Left cardiac atrium (tissue), 4 donors: Measurements from ENCODE around the gene ATP1B2. TPM values are rescaled to one million over a fixed set of nuclear protein-coding genes. Genes with fewer than 3 reads are reported as not detected.

ENCODE experiments used
- ATAC-seq, 2 donors: fragments of 200-7000 bp; cut with Tn5 transposase; one replicate each; pipeline ENCODE4 v1.9.1; 2020; ENCODE audit warnings: mild to moderate bottlenecking in 2 of 2, moderate library complexity in 2 of 2
- DNase-seq: peaks from one replicate; pipeline ENCODE4 v3.0.0-alpha.2; 2020
- intact Hi-C, 2 donors: fragments of 100-400 bp; cut with DNase I; formaldehyde crosslinking; loops; one replicate each; pipeline versions ENCODE4 v1.14.1 to v1.15.1; 2022 to 2023
- total RNA-seq, 2 donors: library from RNA; stranded (reverse); fragmentation: NEBNext Ultra II Directional; extraction: Animal tissue kit (Norgen Biotek cat#: 25700); gene quantifications; one replicate each; pipeline ENCODE4 v1.2.1, GENCODE V29; 2021
- donor health status: DM: no; HTN: yes; CAD: no.
- donor health status: DM: no; HTN: yes; CAD: no; lungs with severe emphysema.
- donor health status: DM: yes; HTN: yes; CAD: no.
- donor health status: Dilated cardiomyopathy.

The ATP1B2 gene
- total RNA-seq, 2 donors from 2014 or later, result 1.8 to 3.7 TPM

GRCh38 chr17:7701681-7702080, 51.0 kb downstream of the ATP1B2 start:
- ATAC-seq, result no peak
- intact Hi-C loops, result no loop called here

GRCh38 chr17:7702776-7703175, 52.0 kb downstream of the ATP1B2 start:
- ATAC-seq, result no peak
- no peak for DNase-seq
- intact Hi-C loops, result no loop called here

More at GRCh38 chr17:7701681-7702080, 51.0 kb downstream of the ATP1B2 start:
- DNase-seq, result no peak

- peak; percentile 50 for DNase-seq
- intact Hi-C loops, result no loop called here
Observed at GRCh38 chr17:7703584-7704479, 53.1 kb downstream of the ATP1B2 start.

GRCh38 chr17:7704601-7705268, 54.0 kb downstream of the ATP1B2 start, which contains the start of gene EFNB3:
EFNB3 (plus strand) TSS chr17:7705202; CDS start chr17:7705599, 397 bp downstream.
- DNase-seq, result no peak
- intact Hi-C loops, result no loop called here
- peak; percentile 75 to 77 for ATAC-seq

More at GRCh38 chr17:7703584-7704479, 53.1 kb downstream of the ATP1B2 start:
- peak; percentile 58 to 74 for ATAC-seq

DNA sequence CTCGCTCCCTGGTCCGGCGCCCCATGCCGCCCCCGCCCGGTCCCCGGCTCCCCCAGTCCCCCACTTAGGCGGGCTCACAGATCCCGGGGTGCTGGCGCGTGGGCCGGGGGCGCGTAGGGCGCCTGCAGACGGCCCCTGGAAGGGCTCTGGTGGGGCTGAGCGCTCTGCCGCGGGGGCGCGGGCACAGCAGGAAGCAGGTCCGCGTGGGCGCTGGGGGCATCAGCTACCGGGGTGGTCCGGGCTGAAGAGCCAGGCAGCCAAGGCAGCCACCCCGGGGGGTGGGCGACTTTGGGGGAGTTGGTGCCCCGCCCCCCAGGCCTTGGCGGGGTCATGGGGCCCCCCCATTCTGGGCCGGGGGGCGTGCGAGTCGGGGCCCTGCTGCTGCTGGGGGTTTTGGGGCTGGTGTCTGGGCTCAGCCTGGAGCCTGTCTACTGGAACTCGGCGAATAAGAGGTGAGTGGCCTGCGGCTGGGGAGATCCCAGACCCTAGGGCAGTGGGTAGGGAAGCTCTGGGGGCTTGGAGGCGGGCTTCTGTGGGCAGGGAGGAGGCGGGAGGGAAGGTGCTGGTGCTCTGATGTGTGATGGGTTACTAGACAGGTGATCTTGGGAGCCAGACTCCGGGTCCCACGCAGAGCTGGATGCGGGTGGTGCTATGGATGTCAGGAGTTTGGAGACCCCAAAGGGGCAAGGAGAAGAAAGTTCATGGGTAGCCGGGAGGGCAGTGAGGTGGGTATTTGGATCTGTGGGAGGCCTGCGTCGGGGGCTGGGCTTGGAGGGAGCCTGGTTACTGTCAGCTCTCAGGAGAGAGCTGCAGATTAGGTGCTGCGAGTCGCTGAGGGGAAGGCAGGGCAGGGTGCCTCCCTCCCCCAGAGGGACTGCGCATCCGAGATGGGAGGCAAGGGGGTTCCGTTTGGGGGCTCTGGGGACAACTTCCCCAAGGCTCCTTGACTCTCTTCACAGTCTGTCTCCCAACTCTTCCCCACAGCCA, 54.8 kb downstream of the ATP1B2 start:
- DNase-seq, result no peak
- intact Hi-C loops, result no loop called here
- peak; percentile 15 to 20 for ATAC-seq

GRCh38 chr17:7706631-7707354, 56.1 kb downstream of the ATP1B2 start:
- DNase-seq (no peak), ATAC-seq (no peak)
- intact Hi-C loops, result no loop called here

Other genes starting within 250 kb of the ATP1B2 start
- 10 to 100 TPM; 67.3 to 69.2 TPM for gene TMEM256, start 246.8 kb upstream of the ATP1B2 start, total RNA-seq
- 10 to 100 TPM; 12.1 to 15.5 TPM for gene NLGN2, start 243.1 kb upstream of the ATP1B2 start, total RNA-seq
- not detected for gene SPEM1, start 230.6 kb upstream of the ATP1B2 start, total RNA-seq
- gene SPEM2, start 225.3 kb upstream of the ATP1B2 start, total RNA-seq, result not detected
- gene SPEM3, start 222.1 kb upstream of the ATP1B2 start, total RNA-seq, result not detected
- 1 to 10 TPM; 2.7 to 2.9 TPM for gene TMEM102, start 215.5 kb upstream of the ATP1B2 start, total RNA-seq
- 10 to 100 TPM; 20.5 to 24.6 TPM for gene FGF11, start 211.4 kb upstream of the ATP1B2 start, total RNA-seq
- 10 to 100 TPM; 12.4 to 13.8 TPM for gene CHRNB1, start 205.9 kb upstream of the ATP1B2 start, total RNA-seq
- 10 to 100 TPM; 62.1 to 62.2 TPM for gene ZBTB4, start 171.3 kb upstream of the ATP1B2 start, total RNA-seq
- not detected for gene SLC35G6, start 169.5 kb upstream of the ATP1B2 start, total RNA-seq
- gene POLR2A, start 166.6 kb upstream of the ATP1B2 start, total RNA-seq, result 10 to 100 TPM; 42.8 to 56.9 TPM
- 10 to 100 TPM; 31.0 to 47.6 TPM for gene TNFSF12, start 101.9 kb upstream of the ATP1B2 start, total RNA-seq
- gene TNFSF13, start 92.2 kb upstream of the ATP1B2 start, total RNA-seq, result 10 to 100 TPM; 15.0 to 25.5 TPM
- gene SENP3, start 89.0 kb upstream of the ATP1B2 start, total RNA-seq, result 10 to 100 TPM; 27.2 to 30.5 TPM
- 10 to 100 TPM; 55.5 to 87.3 TPM for gene CD68, start 71.3 kb upstream of the ATP1B2 start, total RNA-seq
- 10 to 100 TPM; 30.5 to 35.0 TPM for gene MPDU1, start 67.1 kb upstream of the ATP1B2 start, total RNA-seq
- 1 to 10 TPM; 3.0 to 4.7 TPM for gene SOX15, start 60.8 kb upstream of the ATP1B2 start, total RNA-seq
- 10 to 100 TPM; 68.3 to 68.7 TPM for gene FXR2, start 36.0 kb upstream of the ATP1B2 start, total RNA-seq
- 10 to 100 TPM; 84.1 to 86.4 TPM for gene SAT2, start 23.1 kb upstream of the ATP1B2 start, total RNA-seq
- gene SHBG, start 20.8 kb upstream of the ATP1B2 start, total RNA-seq, result under 1 TPM; 0.55 to 0.85 TPM
- 10 to 100 TPM; 18.5 to 23.7 TPM for gene TP53, start 36.6 kb downstream of the ATP1B2 start, total RNA-seq
- 1 to 10 TPM; 3.7 to 6.0 TPM for gene WRAP53, start 37.6 kb downstream of the ATP1B2 start, total RNA-seq
- 1 to 10 TPM; 1.1 to 1.4 TPM for gene EFNB3, start 54.3 kb downstream of the ATP1B2 start, total RNA-seq
- gene DNAH2, start 66.8 kb downstream of the ATP1B2 start, total RNA-seq, result under 1 TPM; 0.05 to 0.24 TPM
- 10 to 100 TPM; 24.2 to 31.7 TPM for gene KDM6B, start 183.3 kb downstream of the ATP1B2 start, total RNA-seq
- 10 to 100 TPM; 32.5 to 33.6 TPM for gene TMEM88, start 204.1 kb downstream of the ATP1B2 start, total RNA-seq
- gene NAA38, start 206.6 kb downstream of the ATP1B2 start, total RNA-seq, result 10 to 100 TPM; 66.9 to 83.1 TPM
- 10 to 100 TPM; 15.6 to 17.1 TPM for gene CYB5D1, start 207.1 kb downstream of the ATP1B2 start, total RNA-seq
- gene CHD3, start 237.9 kb downstream of the ATP1B2 start, total RNA-seq, result 10 to 100 TPM; 24.9 to 32.9 TPM